Measurements from ENCODE around the gene WDFY2.

Gene WDFY2

GRCh38 chr13:51739027-51739764 is 154.9 kb downstream of the WDFY2 start:
- Histone ChIP-seq H3K79me2 (ENCODE audit: insufficient read depth, low read length) (no peaks in the 10 kb centered on the region), H3K4me3 (ENCODE audit: low read length, poor library complexity, severe bottlenecking) (no peak overlapping the region), H3K9me3 (ENCODE audit: insufficient read depth, low read depth, low read length) (no peaks in the 10 kb centered on the region)

GRCh38 chr13:51740698-51741097 is 156.4 kb downstream of the WDFY2 start:
- peaks cover 6% of the 10 kb centered on the region for H3K4me1 ChIP-seq (ENCODE audit: insufficient read depth, low read length, poor library complexity, severe bottlenecking)
- H3K79me2 ChIP-seq (ENCODE audit: insufficient read depth, low read length): no peaks in the 10 kb centered on the region
- no peak overlapping the region for H2AFZ ChIP-seq (ENCODE audit: low read length)
- H3K9ac ChIP-seq (ENCODE audit: low read depth, low read length, poor library complexity, severe bottlenecking): no peak overlapping the region
- peaks cover 20% of the 10 kb centered on the region; the same call in 1 of the 2 replicates for H3K36me3 ChIP-seq (ENCODE audit: insufficient read depth, low read length)
- TF ChIP-seq CTCF (conservative IDR thresholded peaks at IDR 0.05; ENCODE audit: low read length): no peak
- TF ChIP-seq EZH2phosphoT487 (IDR thresholded peaks at IDR 0.05; ENCODE audit: borderline replicate concordance): no peak
- H3K9me3 ChIP-seq (ENCODE audit: insufficient read depth, low read depth, low read length): no peaks in the 10 kb centered on the region
- H3K27me3 ChIP-seq (ENCODE audit: insufficient read depth, low read length, poor library complexity, severe bottlenecking): no peaks in the 10 kb centered on the region
- H3K4me3 ChIP-seq (ENCODE audit: low read length, poor library complexity, severe bottlenecking): no peak overlapping the region
- no peaks in the 10 kb centered on the region for H4K20me1 ChIP-seq (ENCODE audit: insufficient read depth, low read length, poor library complexity, severe bottlenecking)
- no peak overlapping the region for H3K4me2 ChIP-seq (ENCODE audit: low read depth, low read length, poor library complexity, severe bottlenecking)
- no peaks in the 10 kb centered on the region for H3F3A ChIP-seq (ENCODE audit: low read depth)
- H3K9me2 ChIP-seq (replicated peaks; ENCODE audit: low read depth, low read length): no peaks in the 10 kb centered on the region

More at GRCh38 chr13:51739027-51739764, 154.9 kb downstream of the WDFY2 start:
- H4K20me1 ChIP-seq (ENCODE audit: insufficient read depth, low read length, poor library complexity, severe bottlenecking): no peaks in the 10 kb centered on the region
- no peaks in the 10 kb centered on the region for H3K9me2 ChIP-seq (replicated peaks; ENCODE audit: low read depth, low read length)
- H3K27me3 ChIP-seq (ENCODE audit: insufficient read depth, low read length, poor library complexity, severe bottlenecking): no peaks in the 10 kb centered on the region
- H3K36me3 ChIP-seq (ENCODE audit: insufficient read depth, low read length): peaks cover 20% of the 10 kb centered on the region; the same call in 1 of the 2 replicates
- H3K4me2 ChIP-seq (ENCODE audit: low read depth, low read length, poor library complexity, severe bottlenecking): no peak overlapping the region
- no peak overlapping the region for H3K9ac ChIP-seq (ENCODE audit: low read depth, low read length, poor library complexity, severe bottlenecking)
- peaks cover 3% of the 10 kb centered on the region for H3K4me1 ChIP-seq (ENCODE audit: insufficient read depth, low read length, poor library complexity, severe bottlenecking)
- H2AFZ ChIP-seq (ENCODE audit: low read length): no peak overlapping the region
- no peaks in the 10 kb centered on the region for H3F3A ChIP-seq (ENCODE audit: low read depth)
- TF ChIP-seq CTCF (conservative IDR thresholded peaks at IDR 0.05; ENCODE audit: low read length): no peak
- no peak for TF ChIP-seq EZH2phosphoT487 (IDR thresholded peaks at IDR 0.05; ENCODE audit: borderline replicate concordance)

- no peaks in the 10 kb centered on the region for H3F3A ChIP-seq (ENCODE audit: low read depth)
- no peaks in the 10 kb centered on the region for H3K27me3 ChIP-seq (ENCODE audit: insufficient read depth, low read length, poor library complexity, severe bottlenecking)
- H2AFZ ChIP-seq (ENCODE audit: low read length): no peak overlapping the region
- H3K4me1 ChIP-seq (ENCODE audit: insufficient read depth, low read length, poor library complexity, severe bottlenecking): peaks cover 6% of the 10 kb centered on the region
- no peak overlapping the region for H3K9ac ChIP-seq (ENCODE audit: low read depth, low read length, poor library complexity, severe bottlenecking)
- H3K9me2 ChIP-seq (replicated peaks; ENCODE audit: low read depth, low read length): no peaks in the 10 kb centered on the region
- H4K20me1 ChIP-seq (ENCODE audit: insufficient read depth, low read length, poor library complexity, severe bottlenecking): no peaks in the 10 kb centered on the region
- H3K9me3 ChIP-seq (ENCODE audit: insufficient read depth, low read depth, low read length): no peaks in the 10 kb centered on the region
- no peaks in the 10 kb centered on the region for H3K79me2 ChIP-seq (ENCODE audit: insufficient read depth, low read length)
- H3K4me2 ChIP-seq (ENCODE audit: low read depth, low read length, poor library complexity, severe bottlenecking): no peak overlapping the region
- H3K36me3 ChIP-seq (ENCODE audit: insufficient read depth, low read length): peaks cover 27% of the 10 kb centered on the region
- no peak overlapping the region for H3K4me3 ChIP-seq (ENCODE audit: low read length, poor library complexity, severe bottlenecking)
- TF ChIP-seq CTCF (conservative IDR thresholded peaks at IDR 0.05; ENCODE audit: low read length): no peak
- no peak for TF ChIP-seq EZH2phosphoT487 (IDR thresholded peaks at IDR 0.05; ENCODE audit: borderline replicate concordance)
Measured at GRCh38 chr13:51742031-51742430, 157.8 kb downstream of the WDFY2 start.
